Osteocyte (in vitro differentiated cells): Measurements from ENCODE around the gene CMC4. TPM values are rescaled to one million over a fixed set of nuclear protein-coding genes. Genes with fewer than 3 reads are reported as not detected.

Experiments
- DNase-seq: peaks from one replicate; pipeline ENCODE4 v3.0.0; 2021; ENCODE audit warnings: mixed read lengths; ENCODE audit not compliant: unreplicated experiment; ENCODE audit errors: extremely low spot score
- H3K27ac Mint-ChIP-seq: one replicate; pipeline ENCODE4 v1.8.0; 2021; ENCODE audit warnings: mild to moderate bottlenecking, mixed read lengths; ENCODE audit not compliant: unreplicated experiment
- H3K27me3 Mint-ChIP-seq: one replicate; pipeline ENCODE4 v1.8.0; 2021; ENCODE audit warnings: mixed read lengths; ENCODE audit not compliant: unreplicated experiment
- H3K36me3 Mint-ChIP-seq: one replicate; pipeline ENCODE4 v1.8.0; 2021; ENCODE audit warnings: mixed read lengths; ENCODE audit not compliant: unreplicated experiment
- H3K4me1 Mint-ChIP-seq: one replicate; pipeline ENCODE4 v1.8.0; 2021; ENCODE audit warnings: mixed read lengths; ENCODE audit not compliant: unreplicated experiment
- H3K4me3 Mint-ChIP-seq: one replicate; pipeline ENCODE4 v1.8.0; 2021; ENCODE audit warnings: mild to moderate bottlenecking, moderate library complexity, mixed read lengths; ENCODE audit not compliant: unreplicated experiment
- H3K9me3 Mint-ChIP-seq: one replicate; pipeline ENCODE4 v1.8.0; 2021; ENCODE audit warnings: mixed read lengths; ENCODE audit not compliant: unreplicated experiment
- long read RNA-seq: library from polyadenylated mRNA; unstranded; transcript quantifications from one replicate; pipeline ENCODE4 v2.0.0, GENCODE V29; 2021
- total RNA-seq: library from RNA; stranded (reverse); gene quantifications from 2 replicates; pipeline ENCODE4 v1.2.1, GENCODE V29; 2021
- TF ChIP-seq, protein P1 (sequence below): fragments of 200-600 bp; sonication (generic); IDR thresholded peaks from 2 replicates; pipeline ENCODE4 v1.5.0; 2021; ENCODE audit warnings: antibody characterized with exemption, mild to moderate bottlenecking, moderate library complexity

CMC4 gene, protein sequence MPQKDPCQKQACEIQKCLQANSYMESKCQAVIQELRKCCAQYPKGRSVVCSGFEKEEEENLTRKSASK
- total RNA-seq, result 6.9 and 10.6 TPM in 2 replicates
- long read RNA-seq, transcript CMC4-202 (3 exons, 1,107 nt), result major isoform, 8 of 8 reads
- long read RNA-seq, partial matches to known transcripts, result 0 of 8 reads
- long read RNA-seq, other reads (novel, unspliced or antisense), result 0 of 8 reads

DNA sequence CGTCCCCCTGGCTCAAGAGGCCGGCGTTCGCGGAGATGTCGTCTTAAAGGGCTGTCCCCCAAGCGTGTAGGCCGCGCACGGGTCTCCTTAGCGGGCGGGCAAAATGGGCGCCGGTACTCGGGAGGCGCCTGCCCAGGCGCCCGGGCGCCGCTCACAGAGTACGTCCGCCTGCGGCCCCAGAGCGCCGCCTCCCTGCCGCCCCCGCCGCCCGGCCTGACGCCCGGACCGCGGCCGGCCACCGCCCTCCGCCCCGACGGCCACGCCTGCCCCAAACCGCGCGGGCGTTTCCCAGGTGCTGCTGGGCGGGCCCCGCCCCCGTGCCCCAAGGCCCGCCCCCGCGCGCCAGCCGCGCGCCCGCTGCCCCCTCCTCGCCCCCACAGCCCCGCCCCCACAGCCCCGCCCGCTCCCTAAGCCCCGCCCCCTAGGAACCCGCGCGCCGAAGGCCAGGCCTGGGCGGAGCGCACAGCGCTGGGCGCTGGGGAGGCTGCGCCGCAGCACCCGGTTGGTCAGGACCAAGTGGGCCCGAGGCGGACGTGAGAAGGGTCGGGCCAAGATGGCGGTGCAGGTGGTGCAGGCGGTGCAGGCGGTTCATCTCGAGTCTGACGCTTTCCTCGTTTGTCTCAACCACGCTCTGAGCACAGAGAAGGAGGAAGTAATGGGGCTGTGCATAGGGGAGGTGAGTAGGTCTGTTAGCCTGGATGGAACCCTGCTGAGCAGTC is at the start of gene CMC4, which contains the start of the genes BRCC3 and MTCP1:
Gene CMC4, minus strand, starts transcription at position 162 of the 719 bp plus-strand sequence. CDS start 7,113 bp downstream, outside the sequence.
Gene BRCC3, plus strand, starts transcription at position 534 of the 719 bp plus-strand sequence. Its CDS starts 20 bp downstream, at position 554.
Gene MTCP1, minus strand, starts transcription at position 162 of the 719 bp plus-strand sequence. CDS start 5,126 bp downstream, outside the sequence.
- DNase-seq, result peak; percentile 94
- Mint-ChIP-seq H3K4me1 (peaks cover 27% of the 10 kb centered on the region), H3K27me3 (no peaks in the 10 kb centered on the region), H3K36me3 (peaks cover 2% of the 10 kb centered on the region), H3K4me3 (peak within 1 kb of the TSS; percentile 86), H3K9me3 (no peaks in the 10 kb centered on the region), H3K27ac (peak within 1 kb of the TSS; percentile 91)
- TF ChIP-seq, protein P1, sequence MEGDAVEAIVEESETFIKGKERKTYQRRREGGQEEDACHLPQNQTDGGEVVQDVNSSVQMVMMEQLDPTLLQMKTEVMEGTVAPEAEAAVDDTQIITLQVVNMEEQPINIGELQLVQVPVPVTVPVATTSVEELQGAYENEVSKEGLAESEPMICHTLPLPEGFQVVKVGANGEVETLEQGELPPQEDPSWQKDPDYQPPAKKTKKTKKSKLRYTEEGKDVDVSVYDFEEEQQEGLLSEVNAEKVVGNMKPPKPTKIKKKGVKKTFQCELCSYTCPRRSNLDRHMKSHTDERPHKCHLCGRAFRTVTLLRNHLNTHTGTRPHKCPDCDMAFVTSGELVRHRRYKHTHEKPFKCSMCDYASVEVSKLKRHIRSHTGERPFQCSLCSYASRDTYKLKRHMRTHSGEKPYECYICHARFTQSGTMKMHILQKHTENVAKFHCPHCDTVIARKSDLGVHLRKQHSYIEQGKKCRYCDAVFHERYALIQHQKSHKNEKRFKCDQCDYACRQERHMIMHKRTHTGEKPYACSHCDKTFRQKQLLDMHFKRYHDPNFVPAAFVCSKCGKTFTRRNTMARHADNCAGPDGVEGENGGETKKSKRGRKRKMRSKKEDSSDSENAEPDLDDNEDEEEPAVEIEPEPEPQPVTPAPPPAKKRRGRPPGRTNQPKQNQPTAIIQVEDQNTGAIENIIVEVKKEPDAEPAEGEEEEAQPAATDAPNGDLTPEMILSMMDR, result no peak

DNA sequence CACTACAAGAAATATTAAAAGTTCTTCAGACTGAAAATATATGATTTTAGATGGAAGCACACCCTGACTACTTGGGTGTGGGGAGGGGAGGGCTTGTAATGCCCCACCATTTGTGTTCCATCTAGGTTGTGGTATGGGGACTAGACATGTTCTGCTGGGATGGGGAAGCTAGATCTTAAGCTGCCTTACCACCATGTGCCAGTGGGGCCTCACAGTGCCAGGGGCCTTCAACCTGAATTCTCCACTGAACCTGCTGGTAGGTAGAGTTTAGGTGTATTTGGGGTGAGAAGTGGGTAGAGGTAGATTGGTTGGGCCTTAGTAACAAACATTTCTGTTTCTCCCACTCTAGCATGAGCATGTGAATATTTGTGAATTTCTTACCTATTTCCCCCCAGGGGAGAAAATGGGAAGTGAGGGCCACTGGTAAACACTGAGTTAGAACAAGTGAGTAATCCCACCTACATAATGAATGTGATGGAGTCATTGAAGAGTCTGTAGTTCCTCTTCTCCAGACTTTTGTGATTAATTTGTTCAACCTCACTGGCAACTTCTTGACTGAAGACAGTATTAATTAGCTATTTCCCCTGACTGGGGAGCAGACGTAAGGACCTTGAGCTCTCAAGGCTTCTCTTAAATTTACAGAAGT is 44.4 kb upstream of the CMC4 start:
- DNase-seq, result no peak
- no peak overlapping the region for H3K27ac Mint-ChIP-seq
- H3K4me1 Mint-ChIP-seq, result no peaks in the 10 kb centered on the region
- H3K36me3 Mint-ChIP-seq, result peaks cover 18% of the 10 kb centered on the region
- H3K4me3 Mint-ChIP-seq, result no peak overlapping the region
- no peaks in the 10 kb centered on the region for H3K27me3 Mint-ChIP-seq
- H3K9me3 Mint-ChIP-seq, result peaks cover 41% of the 10 kb centered on the region
- TF ChIP-seq, protein P1, result no peak

DNA sequence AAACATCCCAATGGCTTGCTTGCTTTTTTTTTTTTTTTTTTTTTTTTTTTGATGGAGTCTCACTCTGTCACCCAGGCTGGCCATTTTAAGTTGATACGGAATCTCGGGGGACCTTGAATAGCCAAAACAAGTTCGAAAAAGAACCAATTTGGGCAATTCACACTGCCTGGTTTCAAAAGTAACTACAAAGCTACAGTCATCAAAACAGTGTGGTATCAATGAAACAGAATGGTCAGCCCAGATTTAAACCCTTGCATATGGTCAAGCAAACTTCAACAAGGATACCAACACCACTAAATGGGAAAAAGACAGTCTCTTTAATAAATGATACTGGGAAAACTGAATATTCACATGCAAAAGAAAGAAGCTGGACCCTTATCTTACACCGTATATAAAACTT is 42.2 kb upstream of the CMC4 start:
- TF ChIP-seq, protein P1, result no peak

DNA sequence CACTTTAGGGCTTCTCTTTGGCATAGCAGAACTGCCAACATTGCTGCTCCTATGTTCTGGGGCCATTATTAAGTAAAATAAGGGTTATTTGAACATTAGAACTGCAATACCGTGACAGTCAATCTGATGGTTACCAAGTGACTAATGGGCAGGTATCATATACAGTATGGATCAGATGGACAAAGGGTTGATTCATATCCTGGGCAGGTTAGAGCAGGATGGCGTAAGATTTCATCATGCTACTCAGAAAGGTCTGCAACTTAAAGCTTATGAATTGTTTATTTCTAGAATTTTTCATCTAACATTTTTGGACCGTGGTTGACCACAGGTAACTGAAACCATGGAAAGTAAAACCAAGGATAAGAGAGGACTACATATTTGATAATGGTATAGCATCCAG is 41.2 kb upstream of the CMC4 start:
- Mint-ChIP-seq H3K9me3 (peaks cover 30% of the 10 kb centered on the region), H3K36me3 (peaks cover 15% of the 10 kb centered on the region), H3K27me3 (no peaks in the 10 kb centered on the region), H3K4me1 (no peaks in the 10 kb centered on the region), H3K4me3 (no peak overlapping the region), H3K27ac (no peak overlapping the region)
- no peak for DNase-seq
- TF ChIP-seq, protein P1, result no peak

More for the DNA sequence above, 42.2 kb upstream of the CMC4 start:
- no peaks in the 10 kb centered on the region for H3K4me1 Mint-ChIP-seq
- H3K27ac Mint-ChIP-seq, result no peak overlapping the region
- no peak overlapping the region for H3K4me3 Mint-ChIP-seq
- H3K9me3 Mint-ChIP-seq, result peaks cover 32% of the 10 kb centered on the region
- H3K36me3 Mint-ChIP-seq, result peaks cover 11% of the 10 kb centered on the region
- no peak for DNase-seq
- H3K27me3 Mint-ChIP-seq, result no peaks in the 10 kb centered on the region

DNA sequence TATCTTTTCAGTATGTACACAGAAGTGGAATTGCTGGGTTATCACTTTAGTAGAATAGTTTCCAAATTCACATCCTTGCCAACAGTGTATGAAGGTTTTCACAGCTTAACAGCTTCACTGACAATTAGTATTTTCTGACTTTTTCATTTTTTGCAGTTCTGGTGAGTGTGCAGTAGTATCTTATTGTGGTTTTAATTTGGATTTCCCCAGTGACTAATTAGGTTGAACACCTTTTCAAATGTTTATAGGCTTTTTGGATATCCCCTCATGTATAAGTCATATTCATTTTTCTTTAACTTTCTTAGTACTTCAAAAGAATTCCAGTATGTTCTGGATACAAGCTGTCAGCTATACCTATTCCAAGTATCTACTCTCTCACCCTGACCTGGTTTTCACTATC is 37.5 kb upstream of the CMC4 start:
- TF ChIP-seq, protein P1, result no peak
- no peaks in the 10 kb centered on the region for H3K4me1 Mint-ChIP-seq
- peaks cover 27% of the 10 kb centered on the region for H3K9me3 Mint-ChIP-seq
- no peak overlapping the region for H3K4me3 Mint-ChIP-seq
- no peak overlapping the region for H3K27ac Mint-ChIP-seq
- H3K36me3 Mint-ChIP-seq, result peaks cover 7% of the 10 kb centered on the region
- H3K27me3 Mint-ChIP-seq, result no peaks in the 10 kb centered on the region
- no peak for DNase-seq
